Measurements from ENCODE around the gene FUT2.

DNA sequence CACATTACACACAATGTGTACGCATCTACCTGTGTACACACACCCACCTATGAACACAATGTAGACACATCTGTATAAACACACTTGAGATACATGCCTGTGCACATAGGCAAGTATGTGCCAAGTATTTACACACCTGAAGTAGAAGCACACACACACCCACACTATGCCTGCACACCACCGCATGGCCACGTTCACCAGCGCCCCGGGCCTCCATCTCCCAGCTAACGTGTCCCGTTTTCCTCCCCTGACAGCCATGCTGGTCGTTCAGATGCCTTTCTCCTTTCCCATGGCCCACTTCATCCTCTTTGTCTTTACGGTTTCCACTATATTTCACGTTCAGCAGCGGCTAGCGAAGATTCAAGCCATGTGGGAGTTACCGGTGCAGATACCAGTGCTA, 6.9 kb downstream of the FUT2 start:
- TF ChIP-seq EP300 (IDR thresholded peaks at IDR 0.05; ENCODE audit: low read depth) (no peak), POLR2A (IDR thresholded peaks at IDR 0.05) (no peak), POLR2AphosphoS5 (IDR thresholded peaks at IDR 0.05) (no peak)
- TF ChIP-seq, protein P1, sequence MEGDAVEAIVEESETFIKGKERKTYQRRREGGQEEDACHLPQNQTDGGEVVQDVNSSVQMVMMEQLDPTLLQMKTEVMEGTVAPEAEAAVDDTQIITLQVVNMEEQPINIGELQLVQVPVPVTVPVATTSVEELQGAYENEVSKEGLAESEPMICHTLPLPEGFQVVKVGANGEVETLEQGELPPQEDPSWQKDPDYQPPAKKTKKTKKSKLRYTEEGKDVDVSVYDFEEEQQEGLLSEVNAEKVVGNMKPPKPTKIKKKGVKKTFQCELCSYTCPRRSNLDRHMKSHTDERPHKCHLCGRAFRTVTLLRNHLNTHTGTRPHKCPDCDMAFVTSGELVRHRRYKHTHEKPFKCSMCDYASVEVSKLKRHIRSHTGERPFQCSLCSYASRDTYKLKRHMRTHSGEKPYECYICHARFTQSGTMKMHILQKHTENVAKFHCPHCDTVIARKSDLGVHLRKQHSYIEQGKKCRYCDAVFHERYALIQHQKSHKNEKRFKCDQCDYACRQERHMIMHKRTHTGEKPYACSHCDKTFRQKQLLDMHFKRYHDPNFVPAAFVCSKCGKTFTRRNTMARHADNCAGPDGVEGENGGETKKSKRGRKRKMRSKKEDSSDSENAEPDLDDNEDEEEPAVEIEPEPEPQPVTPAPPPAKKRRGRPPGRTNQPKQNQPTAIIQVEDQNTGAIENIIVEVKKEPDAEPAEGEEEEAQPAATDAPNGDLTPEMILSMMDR (IDR thresholded peaks at IDR 0.05): no peak
